ENCODE data around the gene FNIP1.

DNA sequence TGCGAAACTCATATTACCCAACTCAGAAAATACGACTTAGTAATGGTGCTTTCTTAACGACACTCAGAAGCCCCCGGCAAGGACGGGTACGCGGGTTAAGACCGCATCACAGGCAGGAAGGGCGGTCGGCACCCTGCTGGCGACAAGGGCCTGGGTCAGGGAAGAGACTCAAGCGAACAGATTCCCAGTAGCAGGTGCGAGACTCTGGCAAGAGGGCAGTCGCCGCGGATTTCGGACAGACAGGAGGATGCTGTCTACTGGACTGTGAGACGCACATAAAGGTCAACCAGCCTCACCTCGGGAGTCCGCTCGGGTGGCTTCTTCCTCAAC is 162.2 kb downstream of the FNIP1 start:
- TF ChIP-seq RAD21 (IDR thresholded peaks at IDR 0.05 in 1 of 2, conservative IDR thresholded peaks at IDR 0.05 in 1 of 2; ENCODE audit: low read depth in 2 of 2, low read length in 2 of 2) (no peak; a peak in 1 of 4 replicates), KDM5A (IDR thresholded peaks at IDR 0.05; ENCODE audit: low read length) (no peak), POLR2A (IDR thresholded peaks at IDR 0.05; ENCODE audit: control extremely low read depth in 1 of 2, low read depth in 2 of 2, low read length in 2 of 2) (no peak), CHD2 (IDR thresholded peaks at IDR 0.05; ENCODE audit: low read length) (no peak), TBP (IDR thresholded peaks at IDR 0.05; ENCODE audit: low read depth, low read length) (no peak; the same call in 1 of the 2 replicates), EP300 (IDR thresholded peaks at IDR 0.05; ENCODE audit: borderline replicate concordance in 1 of 2, low read depth in 2 of 2, low read length in 2 of 2) (no peak), JUND (IDR thresholded peaks at IDR 0.05; ENCODE audit: low read length) (no peak), NRF1 (IDR thresholded peaks at IDR 0.05; ENCODE audit: low read depth, low read length) (no peak), EZH2 (IDR thresholded peaks at IDR 0.05; ENCODE audit: low read depth, low read length, severe bottlenecking) (no peak), SP1 (IDR thresholded peaks at IDR 0.05; ENCODE audit: low read depth, low read length) (no peak)
- TF ChIP-seq, protein P1, sequence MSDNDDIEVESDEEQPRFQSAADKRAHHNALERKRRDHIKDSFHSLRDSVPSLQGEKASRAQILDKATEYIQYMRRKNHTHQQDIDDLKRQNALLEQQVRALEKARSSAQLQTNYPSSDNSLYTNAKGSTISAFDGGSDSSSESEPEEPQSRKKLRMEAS (IDR thresholded peaks at IDR 0.05) = no peak
- TF ChIP-seq, protein P2, sequence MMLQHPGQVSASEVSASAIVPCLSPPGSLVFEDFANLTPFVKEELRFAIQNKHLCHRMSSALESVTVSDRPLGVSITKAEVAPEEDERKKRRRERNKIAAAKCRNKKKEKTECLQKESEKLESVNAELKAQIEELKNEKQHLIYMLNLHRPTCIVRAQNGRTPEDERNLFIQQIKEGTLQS (IDR thresholded peaks at IDR 0.05; ENCODE audit: insufficient read depth, low read depth, low read length) = no peak
